ENCODE data around the gene CPS1. TPM values are rescaled to one million over a fixed set of nuclear protein-coding genes. Genes with fewer than 3 reads are reported as not detected.

The CPS1 gene
- total RNA-seq, 2 donors from 2014 or later: 3.4 to 3.5 TPM

DNA sequence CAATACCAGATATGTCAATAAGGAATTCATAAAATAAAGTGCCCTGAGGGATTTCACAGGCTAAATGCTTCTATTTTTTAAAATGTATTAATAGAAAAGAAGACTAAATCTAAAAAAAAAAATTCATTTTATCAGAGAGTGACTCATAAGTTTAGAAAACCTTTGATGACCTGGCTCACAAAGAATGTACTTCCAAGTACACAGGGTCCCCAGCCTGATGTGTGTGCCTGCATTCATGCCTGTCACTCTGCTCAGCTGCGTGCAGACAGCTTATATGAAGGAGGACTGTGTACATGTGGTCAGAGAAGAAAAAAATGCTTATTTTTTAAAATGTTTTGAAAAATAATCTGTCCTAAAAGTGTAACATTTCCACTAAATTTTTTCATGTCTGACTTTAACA, 3.0 kb upstream of the CPS1 start:
- ATAC-seq (ENCODE audit: insufficient number of reproducible peaks, low FRiP score, low read depth): no peak
- H3K36me3 ChIP-seq: no peaks in the 10 kb centered on the region
- H3K4me3 ChIP-seq: no peak overlapping the region
- H3K27ac ChIP-seq: no peak overlapping the region
- H3K9me3 ChIP-seq: no peaks in the 10 kb centered on the region
- DNase-seq (ENCODE audit: low spot score): no peak
- TF ChIP-seq, protein P1, sequence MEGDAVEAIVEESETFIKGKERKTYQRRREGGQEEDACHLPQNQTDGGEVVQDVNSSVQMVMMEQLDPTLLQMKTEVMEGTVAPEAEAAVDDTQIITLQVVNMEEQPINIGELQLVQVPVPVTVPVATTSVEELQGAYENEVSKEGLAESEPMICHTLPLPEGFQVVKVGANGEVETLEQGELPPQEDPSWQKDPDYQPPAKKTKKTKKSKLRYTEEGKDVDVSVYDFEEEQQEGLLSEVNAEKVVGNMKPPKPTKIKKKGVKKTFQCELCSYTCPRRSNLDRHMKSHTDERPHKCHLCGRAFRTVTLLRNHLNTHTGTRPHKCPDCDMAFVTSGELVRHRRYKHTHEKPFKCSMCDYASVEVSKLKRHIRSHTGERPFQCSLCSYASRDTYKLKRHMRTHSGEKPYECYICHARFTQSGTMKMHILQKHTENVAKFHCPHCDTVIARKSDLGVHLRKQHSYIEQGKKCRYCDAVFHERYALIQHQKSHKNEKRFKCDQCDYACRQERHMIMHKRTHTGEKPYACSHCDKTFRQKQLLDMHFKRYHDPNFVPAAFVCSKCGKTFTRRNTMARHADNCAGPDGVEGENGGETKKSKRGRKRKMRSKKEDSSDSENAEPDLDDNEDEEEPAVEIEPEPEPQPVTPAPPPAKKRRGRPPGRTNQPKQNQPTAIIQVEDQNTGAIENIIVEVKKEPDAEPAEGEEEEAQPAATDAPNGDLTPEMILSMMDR (IDR thresholded peaks at IDR 0.05): no peak
- peaks cover 4 to 14% of the 10 kb centered on the region in 2 donors for H3K4me1 ChIP-seq (ENCODE audit: control insufficient read depth in 1 of 2, low read depth in 2 of 2)
- no peaks in the 10 kb centered on the region for H3K27me3 ChIP-seq (replicated peaks; ENCODE audit: insufficient read depth)

DNA sequence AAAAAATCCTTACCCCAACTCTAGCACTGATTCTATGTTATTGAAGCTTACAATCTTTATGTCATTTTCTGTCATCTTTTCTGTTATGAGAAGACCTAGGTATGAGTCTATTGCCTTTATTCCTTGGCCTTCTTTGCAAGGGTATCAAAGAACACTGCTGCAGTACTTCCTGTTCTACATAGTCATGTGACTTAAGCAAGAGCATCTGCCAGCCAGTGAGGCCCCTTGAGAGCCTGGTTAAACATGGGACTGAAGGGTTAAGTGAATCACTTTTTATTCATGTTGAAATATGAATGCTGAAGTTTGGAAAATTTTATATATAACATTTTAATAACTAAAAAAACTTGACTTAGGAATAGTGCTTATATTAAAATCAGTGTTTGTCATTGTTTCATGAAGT, 844 bp upstream of the CPS1 start:
- Histone ChIP-seq H3K36me3 (no peaks in the 10 kb centered on the region), H3K27me3 (replicated peaks; ENCODE audit: insufficient read depth) (no peaks in the 10 kb centered on the region), H3K4me3 (no peak overlapping the region), H3K4me1 (ENCODE audit: control insufficient read depth in 1 of 2, low read depth in 2 of 2) (peaks cover 4 to 14% of the 10 kb centered on the region in 2 donors), H3K9me3 (no peaks in the 10 kb centered on the region), H3K27ac (no peak overlapping the region)
- no peak for DNase-seq (ENCODE audit: low spot score)
- no peak for ATAC-seq (ENCODE audit: insufficient number of reproducible peaks, low FRiP score, low read depth)
- TF ChIP-seq, protein P1 (IDR thresholded peaks at IDR 0.05): no peak

DNA sequence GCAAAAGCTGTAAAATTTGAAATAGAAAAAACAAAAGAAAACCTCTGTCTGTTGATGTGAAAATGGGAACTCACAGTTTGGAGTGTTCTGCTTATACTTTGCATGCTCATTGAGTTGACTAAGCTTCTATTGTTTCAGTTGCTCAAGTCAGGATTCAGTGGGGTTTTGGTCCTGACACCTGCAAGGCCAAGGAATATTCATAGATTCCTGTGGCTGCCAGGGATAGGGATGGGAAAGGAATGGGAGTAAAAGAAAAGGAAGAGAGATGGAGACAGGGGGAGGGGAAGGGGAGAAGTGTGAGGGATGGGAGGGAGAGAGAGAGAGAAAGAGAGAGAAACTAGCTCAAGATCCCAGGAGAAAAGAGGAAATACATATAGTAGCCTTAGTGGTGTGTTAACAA, 1.3 kb downstream of the CPS1 start:
- Histone ChIP-seq H3K27ac (no peak overlapping the region), H3K36me3 (no peaks in the 10 kb centered on the region), H3K9me3 (no peaks in the 10 kb centered on the region), H3K4me1 (ENCODE audit: control insufficient read depth in 1 of 2, low read depth in 2 of 2) (peaks cover 4 to 9% of the 10 kb centered on the region in 2 donors), H3K27me3 (replicated peaks; ENCODE audit: insufficient read depth) (no peaks in the 10 kb centered on the region), H3K4me3 (no peak overlapping the region)
- DNase-seq (ENCODE audit: low spot score): no peak
- ATAC-seq (ENCODE audit: insufficient number of reproducible peaks, low FRiP score, low read depth): no peak
- TF ChIP-seq, protein P1 (IDR thresholded peaks at IDR 0.05): no peak

DNA sequence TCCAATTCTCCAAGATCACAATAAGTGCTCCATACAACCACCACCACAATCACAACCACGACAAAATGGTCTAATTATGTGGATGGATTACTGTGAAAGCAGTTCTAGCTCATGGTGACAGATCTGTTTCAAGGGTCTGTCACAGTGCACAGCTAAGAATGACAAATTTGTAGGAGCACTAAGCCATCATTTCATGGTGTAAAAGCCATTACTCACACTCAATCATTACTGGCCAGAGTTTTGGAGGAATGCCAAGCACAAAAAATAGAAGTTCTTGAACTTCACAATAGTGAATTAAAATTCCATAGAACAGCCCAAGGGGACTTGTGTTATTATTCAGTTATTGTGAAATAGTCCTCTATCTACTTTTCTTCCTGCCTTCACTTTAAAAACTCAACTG, 2.3 kb downstream of the CPS1 start:
- ATAC-seq (ENCODE audit: insufficient number of reproducible peaks, low FRiP score, low read depth) (no peak), DNase-seq (ENCODE audit: low spot score) (no peak)
- Histone ChIP-seq H3K27ac (no peak overlapping the region), H3K36me3 (no peaks in the 10 kb centered on the region), H3K9me3 (no peaks in the 10 kb centered on the region), H3K4me3 (no peak overlapping the region), H3K4me1 (ENCODE audit: control insufficient read depth in 1 of 2, low read depth in 2 of 2) (no peaks in the 10 kb centered on the region), H3K27me3 (replicated peaks; ENCODE audit: insufficient read depth) (no peaks in the 10 kb centered on the region)
- TF ChIP-seq, protein P1 (IDR thresholded peaks at IDR 0.05): no peak

DNA sequence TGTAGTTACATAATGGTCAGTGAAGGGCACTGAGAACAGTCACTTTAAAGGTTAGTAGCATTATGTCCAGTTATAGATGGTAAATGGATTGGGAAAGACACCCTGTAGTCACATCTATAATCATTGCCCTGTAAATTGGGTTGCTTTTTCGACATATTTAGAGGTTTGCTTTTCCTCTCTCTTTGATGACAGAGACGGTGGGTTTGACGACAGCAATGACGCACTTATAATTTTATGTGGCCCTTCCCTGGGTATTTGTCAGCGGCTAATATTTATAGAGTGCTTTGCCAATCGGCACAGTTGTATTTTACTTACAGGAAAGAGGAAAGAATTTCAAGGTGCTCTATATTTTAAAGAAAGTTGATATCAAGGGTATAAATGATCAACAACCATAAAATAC, 2.8 kb downstream of the CPS1 start:
- ATAC-seq (ENCODE audit: insufficient number of reproducible peaks, low FRiP score, low read depth): no peak

More for the DNA sequence above, 2.8 kb downstream of the CPS1 start:
- Histone ChIP-seq H3K4me1 (ENCODE audit: control insufficient read depth in 1 of 2, low read depth in 2 of 2) (no peaks in the 10 kb centered on the region), H3K36me3 (no peaks in the 10 kb centered on the region), H3K4me3 (no peak overlapping the region), H3K27ac (no peak overlapping the region), H3K27me3 (replicated peaks; ENCODE audit: insufficient read depth) (no peaks in the 10 kb centered on the region), H3K9me3 (no peaks in the 10 kb centered on the region)
- DNase-seq (ENCODE audit: low spot score): no peak
- TF ChIP-seq, protein P1 (IDR thresholded peaks at IDR 0.05): no peak
